ENCODE results near the gene PRICKLE4. TPM values are rescaled to one million over a fixed set of nuclear protein-coding genes. Genes with fewer than 3 reads are reported as not detected.
A peak's percentile ranks its signal among the peaks of the same experiment; 100 is the strongest.
"Not testable (repeated sequence)": the region's sequence is repeated elsewhere in the genome, so short reads cannot be mapped to it uniquely, and the experiment has no call there.

Gene PRICKLE4
- total RNA-seq, 1 experiment from 2014 or later = 1.7 TPM

DNA sequence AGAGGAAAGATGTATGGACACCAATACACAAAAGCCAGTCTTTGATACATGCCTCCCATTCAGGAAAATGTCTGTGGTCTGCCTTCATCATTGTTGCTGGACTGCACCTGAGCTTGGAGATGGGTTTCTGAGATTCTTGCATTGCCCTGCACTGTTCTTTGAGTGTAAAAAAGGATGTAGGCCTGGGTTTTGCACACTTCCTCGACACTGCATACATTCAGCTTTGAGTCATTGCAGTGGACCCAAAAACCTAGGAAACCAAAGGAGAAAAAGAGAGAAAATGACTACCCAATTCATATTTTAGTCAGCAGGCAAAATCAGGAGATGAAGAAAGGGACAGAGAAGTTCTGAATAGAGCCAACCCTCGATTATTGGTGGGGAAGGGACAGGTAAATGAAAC lies 15.9 kb downstream of the PRICKLE4 start:
- DNase-seq (ENCODE audit: low read depth) = no peak

DNA sequence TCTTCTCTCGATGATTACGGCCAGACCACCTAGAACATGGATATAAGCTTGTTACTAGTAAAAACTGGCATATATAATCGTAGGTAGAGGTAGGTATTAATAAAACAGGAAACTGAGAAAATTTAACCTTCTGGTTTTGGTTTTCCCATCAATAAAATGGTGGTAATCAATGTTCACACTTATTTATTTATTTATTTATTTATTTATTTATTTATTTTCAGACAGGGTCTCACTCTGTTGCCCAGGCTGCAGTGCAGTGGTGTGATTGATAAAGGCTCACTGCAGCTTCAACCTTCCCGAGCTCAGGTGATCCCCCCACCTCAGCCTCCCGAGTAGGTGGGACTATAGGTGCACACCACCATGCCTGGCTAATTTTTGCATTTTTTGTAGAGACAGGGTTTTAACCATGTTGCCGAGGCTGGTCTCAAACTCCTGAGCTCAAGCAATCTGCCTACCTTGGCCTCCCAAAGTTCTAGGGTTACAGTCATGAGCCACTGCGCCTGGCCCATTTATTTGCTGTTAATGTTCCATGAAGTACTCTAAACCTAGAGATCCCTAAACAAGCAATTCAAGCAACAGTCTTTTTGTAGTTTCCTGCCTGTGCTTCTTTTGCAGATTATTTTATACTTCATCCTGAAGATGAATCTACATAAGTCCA lies 18.4 kb downstream of the PRICKLE4 start:
- DNase-seq (ENCODE audit: low read depth) = no peak

DNA sequence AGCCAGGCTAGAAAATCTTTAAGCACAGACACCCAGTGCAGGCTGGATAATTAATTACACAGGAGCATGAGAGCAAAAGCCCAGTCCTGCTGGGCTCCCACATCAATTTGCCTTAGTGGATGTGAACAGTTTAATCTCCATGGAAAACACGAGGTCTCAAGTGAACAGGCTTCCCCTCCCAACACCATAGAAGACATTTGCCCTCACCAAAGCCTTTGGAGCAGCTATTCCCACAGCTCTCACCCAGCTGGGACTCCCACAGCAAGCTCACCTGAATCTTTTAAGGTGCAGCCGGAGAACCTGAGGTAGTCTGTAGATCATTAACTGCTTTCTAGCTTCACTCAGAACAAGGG lies 19.0 kb downstream of the PRICKLE4 start:
- DNase-seq (ENCODE audit: low read depth) = no peak

DNA sequence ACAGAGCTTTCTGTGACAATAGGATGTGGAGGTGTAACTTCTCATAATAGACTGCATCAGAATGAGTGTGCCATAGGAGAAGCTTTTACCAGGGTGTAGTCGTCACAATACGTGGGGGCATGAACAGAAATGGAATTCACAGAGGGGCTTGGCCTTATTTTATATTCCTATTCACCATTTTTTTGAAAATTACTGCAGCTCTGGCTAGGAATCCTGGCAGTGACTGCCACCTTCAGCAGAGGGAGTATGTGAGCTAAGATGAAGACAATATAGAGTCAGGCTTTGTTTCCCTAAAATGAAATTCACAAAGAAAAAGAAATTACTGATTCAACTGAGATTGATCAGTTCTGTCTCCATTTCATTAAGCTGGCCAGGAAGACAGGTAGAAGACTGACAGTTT lies 20.8 kb downstream of the PRICKLE4 start:
- no peak for DNase-seq (ENCODE audit: low read depth)

DNA sequence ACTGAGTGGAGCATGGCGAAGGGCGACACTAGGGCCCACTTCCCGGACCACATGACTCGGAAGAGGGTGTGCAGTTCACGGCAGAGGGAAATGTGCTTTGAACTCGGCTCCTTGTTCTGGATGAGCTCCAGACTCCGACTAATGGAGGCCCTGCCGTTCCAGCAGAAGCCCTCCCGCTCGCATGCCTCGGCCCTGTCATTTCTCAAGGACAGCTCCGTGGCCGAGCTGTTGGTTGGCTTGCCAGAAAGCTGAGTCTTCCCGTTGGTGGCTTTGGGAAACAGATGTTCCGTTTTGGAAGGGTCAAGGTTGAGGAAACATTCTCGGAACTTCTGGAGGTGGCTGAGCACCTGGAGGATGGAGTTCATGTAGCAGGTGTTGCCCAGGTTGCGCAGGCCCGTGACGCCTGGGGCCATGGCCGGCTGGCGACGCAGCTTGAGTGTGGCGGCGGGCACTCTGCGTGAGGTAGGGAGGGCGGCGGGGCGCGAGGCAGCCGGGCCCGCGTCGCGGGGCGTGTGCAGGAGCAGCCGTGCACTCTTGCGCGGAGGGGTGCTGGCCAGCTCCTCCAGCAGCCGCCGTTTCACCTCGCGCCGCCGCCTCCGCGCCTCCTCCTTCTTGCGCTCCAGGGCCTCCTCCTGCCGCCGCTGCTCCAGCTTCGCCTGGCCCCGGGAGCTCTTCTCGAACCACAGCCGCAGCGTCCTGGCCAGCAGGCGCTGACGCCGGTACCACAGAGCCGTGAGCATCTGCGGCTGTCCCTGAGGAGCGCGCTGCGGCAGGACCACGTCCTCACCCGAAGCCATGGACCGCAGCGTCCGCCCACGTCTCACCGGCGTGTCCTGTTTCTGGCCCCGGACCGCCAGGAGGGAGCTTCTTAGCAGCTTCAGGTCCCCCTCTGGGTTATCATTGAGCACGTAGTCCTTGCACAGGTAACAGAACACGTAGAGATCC lies 25.5 kb downstream of the PRICKLE4 start:
- no peak for DNase-seq (ENCODE audit: low read depth)

DNA sequence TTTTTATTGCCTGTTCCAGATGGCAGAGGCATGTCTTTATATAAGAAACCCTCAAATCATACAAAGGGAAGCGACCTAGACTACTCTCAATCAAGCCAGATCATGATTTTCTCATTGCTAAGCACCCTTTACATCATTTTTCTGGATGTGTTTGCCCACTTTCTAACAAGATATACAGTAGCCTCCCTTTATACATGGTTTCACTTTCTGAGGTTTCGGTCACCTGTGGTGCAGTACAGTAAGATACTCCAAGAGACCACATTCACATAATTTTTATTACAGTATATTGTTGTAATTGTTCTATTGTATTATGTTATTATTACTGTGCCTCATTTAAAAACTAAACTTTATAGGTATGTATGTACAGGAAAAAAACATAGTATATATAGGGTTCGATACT lies 30.5 kb downstream of the PRICKLE4 start:
- DNase-seq (ENCODE audit: low read depth) = no peak

DNA sequence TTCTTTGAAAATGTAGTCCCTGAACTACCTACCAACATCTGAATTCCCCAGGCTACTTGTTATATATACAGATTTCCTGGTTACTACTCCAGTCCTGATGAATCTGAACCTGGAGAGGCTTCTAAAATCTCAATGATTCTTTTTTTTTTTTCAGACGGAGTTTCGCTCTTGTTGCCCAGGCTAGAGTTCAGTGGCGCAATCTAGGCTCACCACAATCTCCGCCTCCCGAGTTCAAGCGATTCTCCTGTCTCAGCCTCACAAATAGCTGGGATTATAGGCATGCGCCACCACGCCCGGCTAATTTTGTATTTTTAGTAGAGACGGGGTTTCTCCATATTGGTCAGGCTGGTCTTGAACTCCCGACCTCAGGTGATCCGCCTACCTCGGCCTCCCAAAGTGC lies 31.4 kb downstream of the PRICKLE4 start:
- not testable (repeated sequence) for DNase-seq (ENCODE audit: low read depth)

DNA sequence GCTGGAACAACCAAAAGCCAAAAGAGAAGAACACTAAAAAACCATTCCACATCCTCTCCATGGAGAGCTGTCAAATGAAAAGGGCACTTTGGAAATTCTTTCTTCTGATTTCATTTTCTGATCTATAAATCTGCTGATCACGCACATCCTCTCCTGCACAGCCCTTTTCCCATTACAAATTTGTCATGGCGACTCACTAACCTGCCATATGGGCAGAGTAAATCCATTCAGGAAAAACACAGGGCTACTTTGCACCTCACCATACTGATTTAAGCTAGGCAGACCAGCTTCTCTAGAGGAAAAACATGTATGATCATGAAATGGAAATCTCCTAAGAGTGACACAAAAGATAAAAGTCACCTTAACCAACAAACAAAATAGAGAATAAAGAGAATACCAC lies 32.9 kb downstream of the PRICKLE4 start:
- no peak for DNase-seq (ENCODE audit: low read depth)

DNA sequence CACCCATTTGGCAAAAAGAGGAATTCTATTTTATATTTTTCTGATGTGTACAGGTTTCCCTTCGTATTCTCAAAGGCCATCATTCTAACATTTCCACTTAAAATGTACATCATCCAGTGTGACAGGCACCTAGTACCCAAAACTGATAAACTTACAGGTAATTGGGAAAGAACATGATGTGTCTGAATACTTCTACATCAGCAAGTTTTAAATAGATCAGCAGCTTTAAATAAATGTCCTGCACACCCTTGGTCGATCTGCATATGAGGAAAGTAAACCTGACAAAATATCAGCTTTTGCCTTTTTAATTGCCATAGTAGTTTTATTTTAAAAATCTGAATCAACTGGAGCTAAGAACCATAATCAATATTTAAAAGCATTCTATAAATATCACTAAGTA lies 33.4 kb downstream of the PRICKLE4 start:
- DNase-seq (ENCODE audit: low read depth) = no peak

DNA sequence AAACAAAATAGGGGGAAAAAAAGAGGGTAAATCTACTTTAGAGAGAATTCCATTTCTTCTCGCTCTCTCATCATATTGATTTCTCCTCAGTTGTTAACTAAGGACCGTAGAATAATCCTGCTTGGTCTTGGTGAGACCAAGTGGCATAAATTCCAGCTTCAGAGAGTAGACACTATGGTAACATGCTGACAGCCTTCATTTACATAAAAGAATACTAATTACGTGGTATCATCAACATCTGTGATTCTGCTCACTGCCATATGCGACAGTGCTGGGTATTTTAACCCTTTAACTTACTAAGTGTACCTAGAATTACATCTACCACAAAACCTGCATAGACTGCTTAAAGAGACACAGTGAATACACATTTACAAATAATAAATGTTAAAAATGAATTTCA lies 34.0 kb downstream of the PRICKLE4 start:
- DNase-seq (ENCODE audit: low read depth) = no peak

DNA sequence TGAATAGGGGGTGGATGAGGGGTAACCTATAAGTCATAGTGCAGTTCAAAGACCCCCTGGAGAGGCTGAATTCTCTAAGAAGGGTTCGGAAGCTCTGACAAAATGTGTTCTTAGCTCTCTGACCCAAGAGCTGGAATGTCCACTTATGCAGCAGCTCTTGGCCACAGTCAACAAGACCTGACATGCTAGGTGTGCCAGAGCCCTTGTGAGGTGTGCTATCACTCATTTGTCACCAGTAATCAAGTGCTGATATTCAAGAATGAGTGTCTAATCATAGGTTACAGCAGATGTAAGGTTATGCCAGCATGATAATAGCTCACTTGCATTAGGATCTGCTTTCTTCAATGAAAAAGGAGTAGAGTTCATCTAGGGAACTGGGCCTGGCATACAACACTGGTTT lies 35.0 kb downstream of the PRICKLE4 start:
- DNase-seq (ENCODE audit: low read depth) = no peak

DNA sequence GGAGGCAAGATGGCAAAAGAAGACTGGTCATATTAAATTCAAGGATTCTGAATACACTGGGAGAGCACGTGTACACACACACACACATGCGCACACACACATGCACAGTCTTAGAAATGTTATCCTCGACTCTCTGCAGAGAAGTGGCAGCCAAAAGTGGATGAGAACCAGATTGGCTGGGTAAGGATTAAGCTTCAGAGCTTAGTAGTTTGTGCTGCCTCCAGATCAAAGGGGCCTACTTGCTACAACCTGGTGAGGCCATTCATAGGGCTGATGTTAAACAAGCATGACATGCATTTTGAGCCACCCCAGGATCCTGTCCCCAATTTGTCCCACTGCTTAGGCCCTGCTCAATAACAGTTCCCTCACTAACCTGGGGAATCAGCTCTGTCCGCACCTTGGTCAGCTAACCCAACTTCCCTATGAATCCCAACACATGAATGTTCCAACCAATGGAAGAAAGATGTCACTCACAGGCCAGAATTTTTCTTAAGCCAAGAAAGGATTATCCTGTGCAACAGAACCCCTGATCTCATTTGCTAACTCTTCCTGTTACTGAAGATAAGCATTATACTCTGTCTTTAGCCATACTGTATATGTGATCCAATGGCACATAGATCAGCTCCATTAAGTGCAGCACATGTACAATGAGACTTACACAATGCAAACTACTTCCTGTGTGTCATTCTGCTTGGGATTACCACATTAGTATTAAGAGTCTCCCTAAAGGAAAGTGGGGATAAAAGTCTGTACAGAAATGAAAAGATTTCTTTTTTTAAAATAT lies 37.9 kb downstream of the PRICKLE4 start:
- DNase-seq (ENCODE audit: low read depth) = peak; percentile 22

DNA sequence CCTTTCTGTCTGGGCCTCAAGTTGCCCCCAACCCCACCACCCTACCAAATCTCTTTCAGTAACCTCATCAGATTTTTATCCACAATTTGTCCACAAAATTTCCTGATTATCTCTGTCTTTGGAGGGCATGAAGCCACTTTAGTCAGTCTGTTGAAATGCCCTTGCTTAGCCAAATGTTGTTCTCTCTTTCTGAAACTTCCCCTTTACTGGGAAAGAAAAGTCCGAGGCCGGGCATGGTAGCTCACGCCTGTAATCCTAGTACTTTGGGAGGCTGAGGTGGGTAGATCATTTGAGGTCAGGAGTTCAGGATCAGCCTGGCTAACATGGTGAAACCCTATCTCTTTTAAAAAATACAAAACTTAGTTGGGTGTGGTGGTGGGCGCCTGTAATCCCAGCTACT lies 40.7 kb downstream of the PRICKLE4 start:
- DNase-seq (ENCODE audit: low read depth) = no peak

DNA sequence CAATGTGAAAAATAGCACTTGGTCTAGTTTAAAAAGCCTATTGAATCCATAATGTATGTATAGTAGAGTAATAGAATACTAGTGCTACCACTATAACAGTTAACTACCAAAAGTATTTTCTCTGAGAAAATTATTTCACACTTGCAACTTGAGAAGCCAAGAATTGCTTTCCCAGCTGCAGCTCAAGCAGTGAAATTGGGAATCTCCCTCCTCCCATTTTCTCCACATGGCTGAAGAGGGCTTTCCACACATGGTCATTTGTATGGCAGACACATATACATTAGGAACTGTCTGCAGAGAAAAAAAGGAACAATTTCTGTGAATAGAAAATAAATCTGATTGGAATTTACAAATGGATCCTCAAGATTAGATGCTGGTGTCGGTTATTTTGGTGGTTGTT lies 41.4 kb downstream of the PRICKLE4 start:
- DNase-seq (ENCODE audit: low read depth) = no peak

DNA sequence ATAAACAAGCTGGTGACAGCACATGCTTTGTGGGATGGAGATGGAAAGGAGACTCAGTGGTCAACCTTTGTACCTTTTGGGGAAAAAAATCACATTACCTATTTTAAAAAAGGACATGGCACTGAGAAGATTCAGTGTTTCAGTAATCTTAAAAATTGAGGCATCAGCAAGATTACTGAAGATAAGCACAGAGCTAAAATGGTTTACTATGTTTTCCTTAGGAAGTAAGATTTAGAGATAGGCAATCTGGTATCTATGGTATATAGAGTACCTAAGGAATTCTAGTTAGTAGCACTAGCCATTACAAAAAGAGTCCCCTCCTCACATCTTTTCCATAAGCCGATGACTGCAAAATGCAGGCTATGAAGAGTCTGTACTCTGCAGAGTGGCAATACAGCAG lies 42.6 kb downstream of the PRICKLE4 start:
- DNase-seq (ENCODE audit: low read depth) = no peak

DNA sequence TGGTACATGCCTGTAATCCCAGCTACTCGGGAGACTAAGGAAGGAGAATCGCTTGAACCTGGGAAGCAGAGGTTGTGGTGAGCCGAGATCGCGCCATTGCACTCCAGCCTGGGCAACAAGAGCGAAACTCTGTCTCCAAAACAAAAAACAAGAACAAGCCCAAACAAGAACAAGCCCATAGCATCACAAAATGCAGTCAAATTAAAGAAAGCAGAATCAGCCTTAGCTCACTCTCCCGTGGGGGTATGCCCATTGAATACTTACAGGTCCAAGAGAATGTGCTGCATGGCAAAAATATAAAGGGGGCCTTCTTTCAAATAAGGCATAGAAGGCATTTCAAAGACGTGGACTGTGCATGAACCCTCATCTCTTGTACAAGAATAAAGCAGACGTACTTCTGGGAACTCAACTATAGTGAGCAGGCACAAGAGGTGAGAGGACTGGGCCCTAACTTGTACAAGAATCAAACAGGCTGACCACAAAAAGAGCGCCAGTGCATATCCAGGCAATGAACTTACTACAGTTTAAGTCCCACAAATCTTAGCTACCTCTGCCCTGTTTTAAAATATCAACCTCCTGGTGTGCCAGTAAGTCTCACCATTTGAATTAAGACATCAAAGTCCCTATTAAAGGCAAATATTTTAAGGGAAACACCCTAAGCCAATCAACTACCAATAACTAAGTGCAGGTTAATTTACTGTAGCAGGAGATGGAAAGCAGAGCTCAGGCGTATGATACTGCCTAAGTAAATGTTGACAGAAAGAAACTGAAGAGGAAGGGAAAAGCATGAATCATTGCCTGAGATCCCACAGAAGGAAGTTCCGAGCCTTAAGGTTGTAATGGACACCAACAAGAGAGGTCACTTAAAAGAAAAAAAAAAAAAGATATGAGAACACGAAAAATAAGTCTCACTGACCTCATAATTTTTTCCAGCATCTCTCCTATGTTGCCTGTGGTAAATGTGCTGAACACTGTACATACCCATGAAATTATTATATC lies 44.3 kb downstream of the PRICKLE4 start:
- DNase-seq (ENCODE audit: low read depth) = peak; percentile 76

DNA sequence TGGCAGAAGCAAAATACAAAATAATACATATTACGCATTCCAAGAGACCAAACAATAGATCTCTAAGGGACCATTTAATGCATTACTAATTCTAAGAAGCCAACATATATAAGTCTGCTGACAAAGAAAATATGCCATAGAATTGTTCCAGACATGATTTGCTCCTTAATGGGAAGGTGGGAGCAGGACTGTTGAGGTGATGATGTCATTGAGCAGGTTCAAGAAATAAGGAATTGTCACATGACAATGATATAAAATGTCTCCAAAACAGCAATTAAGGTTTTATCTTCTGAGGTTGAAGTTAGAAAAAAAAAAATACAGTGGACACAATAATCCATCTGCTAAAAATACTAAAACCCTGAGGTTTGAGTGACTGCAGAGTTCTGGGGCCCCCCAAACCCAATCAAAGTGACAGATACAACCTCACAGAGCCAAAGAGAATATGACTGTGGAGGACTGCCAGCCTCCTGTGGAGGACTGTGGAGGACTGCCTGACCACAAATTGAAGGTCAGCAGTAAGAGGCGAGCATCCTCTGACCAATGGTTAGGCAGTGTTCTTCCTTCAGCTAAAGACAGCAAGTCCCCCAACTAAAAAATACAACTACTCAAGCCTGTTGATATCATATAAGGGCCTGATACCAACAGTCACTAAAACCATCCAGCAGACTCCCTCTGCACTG lies 45.9 kb downstream of the PRICKLE4 start:
- no peak for DNase-seq (ENCODE audit: low read depth)

DNA sequence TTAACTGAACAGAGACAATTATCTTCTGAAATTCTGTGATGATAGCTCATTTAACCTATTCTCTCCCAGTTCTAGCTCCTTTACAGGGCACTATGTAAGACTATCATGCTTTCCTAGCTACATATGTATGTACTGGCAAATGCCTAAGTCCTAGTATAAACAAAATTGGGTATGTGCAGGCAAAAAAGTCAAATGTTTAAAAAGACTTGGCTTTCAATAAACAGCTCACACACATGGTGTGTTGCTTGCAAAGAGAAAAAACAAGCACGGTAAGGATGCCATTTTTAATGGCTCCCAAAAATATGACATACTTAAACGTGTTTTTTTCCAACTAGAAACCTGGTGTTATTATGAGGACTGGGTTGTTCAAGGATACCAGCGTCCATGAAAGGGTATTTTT lies 51.7 kb downstream of the PRICKLE4 start:
- no peak for DNase-seq (ENCODE audit: low read depth)

DNA sequence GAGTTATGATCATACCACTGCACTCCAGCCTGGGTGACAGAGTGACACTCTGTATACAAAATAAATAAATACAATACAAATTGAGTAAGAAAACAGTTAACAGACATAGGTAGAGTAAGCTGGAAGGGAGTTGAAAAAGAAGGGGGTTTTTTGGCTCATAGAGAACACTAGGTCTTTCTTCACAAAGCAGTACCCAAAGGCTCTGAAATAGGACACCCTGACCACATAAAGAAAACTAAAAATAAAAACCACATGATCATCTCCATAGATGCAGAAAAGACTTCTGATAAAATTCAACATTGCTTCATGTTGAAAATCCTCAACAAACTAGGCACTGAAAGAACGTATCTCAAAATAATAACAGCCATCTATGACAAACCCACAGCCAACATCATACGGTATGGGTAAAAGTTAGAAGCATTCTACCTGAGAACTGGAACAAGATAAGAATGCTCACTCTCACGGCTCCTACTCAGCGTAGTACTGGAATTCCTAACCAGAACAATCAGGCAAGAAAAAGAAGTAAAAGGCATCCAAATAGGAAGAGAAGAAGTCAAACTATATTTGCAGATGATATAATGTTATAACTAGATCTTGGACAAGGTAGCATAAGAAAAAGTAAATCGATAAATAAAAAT lies 55.6 kb downstream of the PRICKLE4 start:
- peak; percentile 38 for DNase-seq (ENCODE audit: low read depth)

DNA sequence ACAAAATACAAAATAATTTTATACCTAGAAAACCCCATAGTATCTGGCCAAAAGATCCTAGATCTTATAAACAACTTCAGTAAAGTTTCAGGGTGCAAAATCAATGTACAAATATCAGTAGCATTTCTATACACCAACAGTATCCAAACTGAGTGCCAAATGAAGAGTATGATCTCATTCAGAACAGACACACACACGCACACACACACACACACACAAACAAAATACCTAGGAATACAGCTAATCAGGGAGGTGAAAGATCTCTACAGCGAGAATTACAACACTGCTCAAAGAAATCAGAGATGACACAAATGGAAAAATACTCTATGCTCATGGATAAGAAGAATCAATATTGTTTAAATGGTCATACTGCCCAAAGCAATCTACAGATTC lies 56.1 kb downstream of the PRICKLE4 start:
- DNase-seq (ENCODE audit: low read depth) = peak; percentile 27

Data from LHCN-M2 (cell line).